ENCODE measurements around the gene DNAJC5.

Gene DNAJC5

GRCh38 chr20:63942250-63942951 lies 47.5 kb downstream of the DNAJC5 start:
- DNase-seq = no peak

GRCh38 chr20:63942969-63943807 lies 48.3 kb downstream of the DNAJC5 start:
- DNase-seq = no peak

- DNase-seq = no peak
These were observed 48.8 kb downstream of the DNAJC5 start for GRCh38 chr20:63943808-63944077.

GRCh38 chr20:63944078-63944941 lies 49.4 kb downstream of the DNAJC5 start:
- DNase-seq = no peak

- no peak for DNase-seq
These were observed 50.2 kb downstream of the DNAJC5 start for GRCh38 chr20:63945031-63945658.

- DNase-seq = no peak
These were observed 51.3 kb downstream of the DNAJC5 start for GRCh38 chr20:63945921-63946920.

GRCh38 chr20:63946986-63947637 lies 52.2 kb downstream of the DNAJC5 start:
- no peak for DNase-seq

- DNase-seq = no peak
These were observed 52.9 kb downstream of the DNAJC5 start for GRCh38 chr20:63947638-63948456.

- no peak for DNase-seq
These were observed 55.9 kb downstream of the DNAJC5 start for GRCh38 chr20:63950701-63951397.

GRCh38 chr20:63951398-63952209 lies 56.7 kb downstream of the DNAJC5 start:
- no peak for DNase-seq

GRCh38 chr20:63952210-63952535 lies 57.2 kb downstream of the DNAJC5 start:
- no peak for DNase-seq

- DNase-seq = no peak
These were observed 57.8 kb downstream of the DNAJC5 start for GRCh38 chr20:63952769-63953168.

- DNase-seq = no peak
These were observed 59.0 kb downstream of the DNAJC5 start for GRCh38 chr20:63953764-63954429.

GRCh38 chr20:63955281-63955826 lies 60.4 kb downstream of the DNAJC5 start:
- DNase-seq = peak; percentile 41 to 59

- peak; percentile 86 to 90 for DNase-seq
These were observed 61.1 kb downstream of the DNAJC5 start, which contains the start of gene UCKL1 for GRCh38 chr20:63955827-63956663. Gene UCKL1, minus strand, starts transcription at chr20:63956416. Its CDS starts 44 bp downstream, at chr20:63956372.

GRCh38 chr20:63956664-63957003 lies 61.7 kb downstream of the DNAJC5 start:
- DNase-seq = no peak
